D721Med (cell line): ENCODE measurements around the gene RPP30.
A peak's percentile ranks its signal among the peaks of the same experiment; 100 is the strongest.

Experiments used
- DNase-seq: peaks from one replicate; pipeline ENCODE4 v3.0.0; 2011; ENCODE audit warnings: low spot score; ENCODE audit not compliant: insufficient read length
- FAIRE-seq: peaks from 2 replicates; lab custom pipeline; 2011; peaks lifted over from hg19 to GRCh38; lab: Jason Lieb, UNC
- TF ChIP-seq, protein P1 (sequence below): IDR thresholded peaks from 2 replicates; pipeline ENCODE4 v1.5.1; 2012; ENCODE audit warnings: mild to moderate bottlenecking, control low read depth; ENCODE audit not compliant: insufficient read depth; ENCODE audit errors: missing control alignments

RPP30 gene

DNA sequence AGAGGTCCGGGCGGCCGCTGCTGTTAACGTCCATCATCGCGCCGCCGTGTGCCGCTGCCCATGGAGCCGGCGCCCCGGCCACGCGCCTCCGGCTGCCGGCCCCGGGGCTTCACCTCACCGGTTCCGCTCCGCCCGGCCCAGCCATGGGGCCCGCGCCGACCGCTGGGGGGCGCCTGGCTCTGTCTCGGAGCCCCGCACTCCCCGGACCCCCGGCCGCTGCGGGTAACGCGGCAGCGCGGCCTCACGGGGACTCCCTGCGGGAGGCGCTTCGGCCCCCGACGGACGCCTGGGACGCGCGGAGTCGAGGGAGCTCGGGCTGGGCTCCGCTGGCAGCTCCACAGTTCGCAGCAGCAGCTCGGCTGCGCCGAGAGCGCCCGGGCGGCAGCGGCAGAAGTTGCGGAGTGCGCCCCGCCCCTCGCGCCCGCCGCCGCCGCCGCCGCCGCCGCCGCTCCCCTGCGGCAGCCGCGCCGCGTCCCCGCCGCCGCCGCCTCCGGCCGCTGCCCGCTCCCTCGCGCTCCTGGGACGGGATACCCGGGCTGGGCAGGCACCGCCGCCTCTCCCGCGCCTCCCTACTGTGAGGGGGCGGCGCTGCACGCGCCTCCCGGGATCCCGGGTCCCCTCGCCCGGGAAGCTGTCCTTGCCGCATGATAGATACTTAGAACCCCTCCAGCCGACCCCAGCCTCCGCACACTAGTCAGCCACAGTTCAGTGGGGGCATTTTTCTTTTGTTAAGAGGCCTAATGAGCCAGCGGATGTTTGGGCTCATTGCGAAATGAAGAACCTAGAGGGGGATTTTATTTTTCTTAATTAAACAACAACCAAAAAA lies 13.9 kb upstream of the RPP30 start, which contains the start of gene HTR7:
TSS of gene HTR7 (minus strand) at position 405 of the 826 bp plus-strand sequence. CDS start at position 37, 368 bp downstream.
- DNase-seq, result peak; percentile 38
- TF ChIP-seq, protein P1, sequence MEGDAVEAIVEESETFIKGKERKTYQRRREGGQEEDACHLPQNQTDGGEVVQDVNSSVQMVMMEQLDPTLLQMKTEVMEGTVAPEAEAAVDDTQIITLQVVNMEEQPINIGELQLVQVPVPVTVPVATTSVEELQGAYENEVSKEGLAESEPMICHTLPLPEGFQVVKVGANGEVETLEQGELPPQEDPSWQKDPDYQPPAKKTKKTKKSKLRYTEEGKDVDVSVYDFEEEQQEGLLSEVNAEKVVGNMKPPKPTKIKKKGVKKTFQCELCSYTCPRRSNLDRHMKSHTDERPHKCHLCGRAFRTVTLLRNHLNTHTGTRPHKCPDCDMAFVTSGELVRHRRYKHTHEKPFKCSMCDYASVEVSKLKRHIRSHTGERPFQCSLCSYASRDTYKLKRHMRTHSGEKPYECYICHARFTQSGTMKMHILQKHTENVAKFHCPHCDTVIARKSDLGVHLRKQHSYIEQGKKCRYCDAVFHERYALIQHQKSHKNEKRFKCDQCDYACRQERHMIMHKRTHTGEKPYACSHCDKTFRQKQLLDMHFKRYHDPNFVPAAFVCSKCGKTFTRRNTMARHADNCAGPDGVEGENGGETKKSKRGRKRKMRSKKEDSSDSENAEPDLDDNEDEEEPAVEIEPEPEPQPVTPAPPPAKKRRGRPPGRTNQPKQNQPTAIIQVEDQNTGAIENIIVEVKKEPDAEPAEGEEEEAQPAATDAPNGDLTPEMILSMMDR, result peak; percentile 44
- FAIRE-seq, result no peak

- TF ChIP-seq, protein P1, result no peak
- no peak for FAIRE-seq
- DNase-seq, result no peak
Observed at GRCh38 chr10:90858461-90858968, 13.3 kb upstream of the RPP30 start.

GRCh38 chr10:90859321-90859751 lies 12.4 kb upstream of the RPP30 start:
- DNase-seq, result no peak
- no peak for FAIRE-seq
- TF ChIP-seq, protein P1, result no peak

- TF ChIP-seq, protein P1, result no peak
- FAIRE-seq (no peak), DNase-seq (no peak)
Observed at GRCh38 chr10:90860790-90861189, 11.0 kb upstream of the RPP30 start.

DNA sequence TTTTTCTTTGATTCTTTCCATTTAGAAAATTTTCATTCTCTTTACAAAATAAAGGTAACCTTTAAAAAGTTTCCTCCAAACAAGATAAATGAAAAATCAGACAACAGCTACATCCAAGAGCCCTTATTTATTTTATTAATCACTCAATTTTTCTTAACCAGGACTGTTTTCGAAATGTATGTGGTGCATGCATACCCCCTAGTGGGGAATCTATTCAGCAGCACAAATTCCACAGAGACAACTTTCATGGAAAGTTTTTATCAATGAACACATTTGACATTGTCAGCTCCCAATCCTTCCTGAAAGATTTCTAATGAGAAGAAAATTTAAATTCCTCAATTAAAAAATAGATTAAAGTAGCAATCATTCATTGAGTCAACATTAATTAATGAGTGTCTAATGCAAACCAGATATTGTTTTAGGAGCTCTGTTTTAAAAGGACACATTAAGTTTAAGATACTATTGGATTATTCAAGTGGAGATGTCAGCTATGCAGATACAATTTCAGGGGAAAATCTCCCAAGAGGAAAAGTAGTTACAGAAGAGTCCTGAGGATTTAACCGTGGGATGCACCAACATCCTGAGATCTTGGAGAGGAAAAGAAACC lies 8.8 kb upstream of the RPP30 start:
- DNase-seq (no peak), FAIRE-seq (no peak)
- TF ChIP-seq, protein P1, result peak; percentile 68

GRCh38 chr10:90865401-90865800 lies 6.4 kb upstream of the RPP30 start:
- TF ChIP-seq, protein P1, result peak; percentile 18
- no peak for FAIRE-seq
- DNase-seq, result no peak

DNA sequence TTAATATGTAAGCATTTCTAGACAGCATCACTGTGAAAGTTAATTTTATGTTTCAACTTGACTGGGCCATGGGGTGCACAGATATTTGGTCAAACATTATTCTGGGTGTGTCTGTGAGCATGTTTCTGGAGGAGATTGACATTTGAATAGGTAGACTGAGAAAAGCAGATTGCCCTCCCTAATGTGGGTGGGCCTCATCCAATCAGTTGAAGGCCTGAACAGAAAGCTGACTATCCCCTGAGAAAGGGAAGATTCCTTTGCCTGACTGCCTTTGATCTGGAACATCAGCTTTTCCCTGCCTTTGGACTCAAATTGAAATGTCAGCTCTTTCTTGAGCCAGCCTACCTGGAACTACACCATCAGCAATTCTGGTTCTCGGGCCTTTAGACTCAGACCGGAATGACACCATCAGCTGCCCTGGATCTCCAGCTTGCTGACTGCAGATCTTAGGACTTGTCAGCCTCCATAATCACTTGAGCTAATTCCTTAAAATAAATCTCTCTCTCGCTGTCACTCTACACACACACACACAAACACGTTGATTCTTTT lies 5.7 kb upstream of the RPP30 start:
- FAIRE-seq, result no peak
- DNase-seq, result no peak
- TF ChIP-seq, protein P1, result no peak
